Kidney glomerular epithelial cell (primary cell): ENCODE data around the gene LGALS12.

Source experiments
- DNase-seq: peaks from one replicate; lab custom pipeline; 2025; lab: John Stamatoyannopoulos, UW

LGALS12 gene, protein sequence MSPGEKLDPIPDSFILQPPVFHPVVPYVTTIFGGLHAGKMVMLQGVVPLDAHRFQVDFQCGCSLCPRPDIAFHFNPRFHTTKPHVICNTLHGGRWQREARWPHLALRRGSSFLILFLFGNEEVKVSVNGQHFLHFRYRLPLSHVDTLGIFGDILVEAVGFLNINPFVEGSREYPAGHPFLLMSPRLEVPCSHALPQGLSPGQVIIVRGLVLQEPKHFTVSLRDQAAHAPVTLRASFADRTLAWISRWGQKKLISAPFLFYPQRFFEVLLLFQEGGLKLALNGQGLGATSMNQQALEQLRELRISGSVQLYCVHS

DNA sequence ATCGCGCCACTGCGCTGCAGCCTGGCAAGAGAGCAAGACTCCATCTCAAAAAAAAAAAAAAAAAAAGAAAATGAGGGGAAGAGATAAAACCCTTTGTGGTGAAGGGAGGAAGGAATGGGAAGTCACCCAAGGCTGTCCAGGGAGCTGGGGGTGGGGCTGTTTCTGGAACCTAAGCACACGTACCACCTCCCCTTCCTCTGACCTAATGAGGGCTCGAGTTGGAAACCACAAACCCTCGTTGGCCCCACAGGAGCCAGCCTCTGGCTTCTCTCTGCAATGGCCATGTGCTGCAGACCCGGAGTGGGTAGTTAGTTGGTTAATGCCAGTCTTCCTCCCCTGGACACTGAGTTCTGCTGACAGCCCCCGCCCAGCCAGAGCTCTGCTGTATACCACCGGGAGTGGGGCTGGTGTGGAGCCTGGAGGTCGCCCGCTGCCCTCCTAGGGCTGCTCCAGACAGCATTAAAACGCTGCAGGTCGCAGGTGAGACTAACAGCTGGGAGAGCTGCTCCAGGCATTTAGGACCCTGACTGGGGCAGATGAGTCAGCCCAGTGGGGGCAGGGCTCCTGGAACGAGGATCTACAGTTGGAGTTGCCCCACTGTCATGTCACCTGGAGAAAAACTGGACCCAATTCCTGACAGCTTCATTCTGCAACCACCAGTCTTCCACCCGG, at the start of gene LGALS12:
Gene LGALS12, plus strand, starts transcription at position 228 of the 672 bp plus-strand sequence. Its CDS starts 375 bp downstream, at position 603.
- no peak for DNase-seq

DNA sequence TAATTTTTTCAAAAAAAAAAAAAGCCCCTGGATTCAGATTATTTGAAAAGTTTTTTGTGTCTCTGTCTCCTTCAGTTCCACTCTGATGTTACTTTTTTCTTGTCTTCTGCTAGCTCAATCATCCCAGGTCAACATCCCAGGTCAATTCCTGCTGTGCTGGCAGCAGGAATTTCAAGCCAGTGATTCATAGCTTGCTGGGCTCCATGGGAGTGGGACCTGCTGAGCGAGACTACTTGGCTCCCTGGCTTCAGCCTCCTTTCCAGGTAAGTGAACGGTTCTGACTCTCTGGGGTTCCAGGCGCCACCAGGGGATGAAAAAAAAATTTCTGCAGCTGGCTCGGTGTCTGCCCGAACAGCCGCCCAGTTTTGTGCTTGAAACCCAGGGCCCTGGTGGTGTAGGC, 46.3 kb upstream of the LGALS12 start:
- DNase-seq, result peak; percentile 33

DNA sequence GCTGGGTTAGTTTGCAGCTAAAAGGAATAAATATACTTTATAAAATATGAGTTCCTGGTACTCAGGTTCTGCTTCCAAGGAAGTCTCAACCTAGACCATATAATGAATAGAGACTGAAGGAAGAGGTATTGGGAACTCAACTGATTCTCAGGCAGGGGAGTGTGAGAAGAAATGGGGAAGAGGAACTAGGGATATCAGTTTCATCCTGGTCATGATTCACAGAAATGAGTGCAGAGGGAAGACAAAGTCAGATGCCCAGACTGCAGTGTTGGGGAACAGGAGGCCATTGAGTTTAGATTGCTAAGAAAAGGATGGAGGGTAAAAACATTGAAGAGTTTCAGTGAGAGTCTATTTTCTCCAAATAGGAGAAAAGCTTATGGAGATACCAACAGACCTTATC, 43.7 kb upstream of the LGALS12 start:
- no peak for DNase-seq

DNA sequence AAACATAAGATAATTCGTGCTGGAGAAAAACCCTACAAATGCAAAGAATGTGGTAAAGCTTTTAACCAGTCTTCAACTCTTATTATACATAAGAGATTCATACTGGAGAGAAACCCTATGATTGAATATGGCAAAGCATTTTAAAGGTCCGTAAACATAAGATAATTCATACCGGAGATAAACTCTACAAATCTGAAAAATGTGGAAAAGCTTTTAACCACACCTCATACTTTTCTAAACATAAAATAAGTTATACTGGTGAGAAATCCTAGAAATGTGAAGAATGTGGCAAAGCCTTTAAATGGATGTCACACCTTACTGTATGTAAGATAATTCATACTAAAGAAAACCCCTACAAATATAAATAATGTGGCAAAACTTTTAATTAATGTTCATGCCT, 35.6 kb upstream of the LGALS12 start:
- DNase-seq, result no peak

DNA sequence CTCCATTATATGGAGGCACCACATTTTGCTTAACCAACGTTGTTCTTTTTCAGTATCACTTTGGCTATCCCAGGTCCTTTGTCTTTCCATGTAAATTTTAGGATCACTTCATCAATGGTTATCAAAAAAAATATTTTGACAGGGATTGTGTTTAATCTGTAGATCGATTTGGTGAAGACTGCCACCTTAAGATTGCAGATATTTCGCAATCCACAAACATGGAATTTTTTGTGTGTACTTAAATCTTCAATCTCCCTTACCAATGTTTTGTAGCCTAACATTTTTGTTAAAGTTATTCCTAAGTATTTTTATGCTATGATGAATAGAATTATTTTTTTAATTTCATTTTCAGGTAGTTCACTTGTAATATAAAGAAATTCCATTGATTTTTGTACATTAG, 33.5 kb upstream of the LGALS12 start:
- no peak for DNase-seq

DNA sequence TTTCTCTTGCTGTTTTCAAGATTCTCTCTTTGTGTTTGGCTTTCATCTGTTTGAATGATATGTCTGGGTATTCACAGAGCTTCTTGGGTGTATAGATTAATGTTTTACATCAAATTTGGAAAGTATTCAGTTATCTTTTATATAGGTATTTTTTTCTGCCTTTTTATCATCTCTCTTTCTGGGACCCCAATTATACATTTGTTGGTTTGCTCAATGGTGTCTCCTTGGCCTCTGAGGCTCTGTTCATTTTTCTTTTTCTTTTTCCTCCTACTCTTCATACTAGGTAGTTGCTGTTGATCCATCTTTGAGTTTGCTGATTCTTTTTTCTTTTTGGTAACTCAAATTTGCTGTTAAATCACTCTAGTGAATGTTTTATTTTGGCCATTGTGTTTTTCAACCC, 29.3 kb upstream of the LGALS12 start:
- no peak for DNase-seq

DNA sequence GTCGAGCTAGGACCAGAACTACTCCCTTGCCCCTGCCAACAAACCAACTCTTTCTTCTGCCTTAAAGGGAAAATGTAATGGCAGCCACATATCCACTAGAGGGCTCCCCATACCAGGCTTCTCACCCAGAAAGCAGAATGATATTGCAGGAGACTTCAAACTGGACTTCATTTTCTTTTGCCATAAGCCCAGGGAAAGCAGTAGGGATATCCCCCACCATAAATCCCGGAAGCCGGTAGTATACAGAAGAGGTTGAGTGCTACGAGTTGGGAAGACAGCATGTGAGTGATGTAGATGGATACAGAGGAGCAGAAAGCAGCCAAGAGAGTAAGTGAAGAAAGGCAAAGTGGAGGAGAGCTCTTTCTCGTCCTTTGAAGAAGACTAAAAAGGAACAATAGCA, 27.0 kb upstream of the LGALS12 start:
- DNase-seq, result peak; percentile 82

DNA sequence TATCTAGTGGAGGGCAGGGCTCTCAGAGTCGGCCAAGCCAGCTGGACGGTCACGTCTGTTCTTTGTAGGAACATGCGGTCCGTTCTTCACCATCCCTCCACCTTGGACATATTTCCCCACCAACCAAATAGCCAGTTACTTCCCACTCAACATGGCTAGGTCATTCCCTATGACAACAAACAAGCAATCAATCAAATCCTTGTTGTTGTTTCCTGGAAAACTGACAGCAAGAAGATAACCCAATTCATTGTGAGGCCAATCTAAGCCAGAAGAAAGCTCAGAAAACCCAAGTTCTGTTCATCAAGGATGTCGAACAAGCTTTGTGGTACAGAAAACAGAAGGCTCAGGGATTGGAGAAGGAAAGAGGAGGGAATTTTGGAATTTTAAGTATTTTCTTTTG, 25.8 kb upstream of the LGALS12 start:
- DNase-seq, result no peak

DNA sequence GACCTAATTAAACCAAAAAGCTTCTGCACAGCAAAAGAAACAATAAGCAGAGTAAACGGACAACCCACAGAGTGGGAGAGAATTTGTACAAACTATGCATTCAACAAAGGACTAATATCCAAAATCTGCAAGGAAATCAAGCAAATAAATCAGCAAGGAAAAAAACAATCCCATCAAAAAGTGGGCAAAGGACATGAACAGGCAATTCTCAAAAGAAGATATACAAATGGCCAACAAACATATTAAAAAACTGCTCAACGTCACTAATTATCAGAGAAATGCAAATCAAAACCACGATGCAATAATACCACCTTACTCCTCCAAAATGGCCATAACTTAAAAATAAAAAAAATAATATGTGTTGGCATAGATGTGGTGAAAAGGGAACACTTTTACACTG, 20.1 kb upstream of the LGALS12 start:
- no peak for DNase-seq

DNA sequence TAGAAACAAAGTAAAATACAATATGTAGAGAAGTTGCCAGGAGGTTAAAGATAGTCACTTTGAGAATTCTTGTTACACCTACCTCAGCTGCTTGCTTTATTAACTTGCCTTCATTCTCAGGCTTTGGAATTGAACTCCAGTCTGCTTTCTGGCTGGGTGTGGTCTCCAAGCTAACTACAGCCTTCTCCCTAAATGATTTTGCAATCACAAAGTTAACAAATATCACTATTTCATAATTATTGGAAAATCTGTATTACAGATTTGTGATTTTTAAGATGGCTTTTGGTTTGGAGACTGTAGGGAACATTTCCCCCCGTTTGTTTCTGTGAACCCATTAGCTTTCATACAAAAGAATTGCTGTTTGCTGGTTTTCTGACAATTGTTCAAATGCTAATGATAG, 17.1 kb upstream of the LGALS12 start:
- no peak for DNase-seq

DNA sequence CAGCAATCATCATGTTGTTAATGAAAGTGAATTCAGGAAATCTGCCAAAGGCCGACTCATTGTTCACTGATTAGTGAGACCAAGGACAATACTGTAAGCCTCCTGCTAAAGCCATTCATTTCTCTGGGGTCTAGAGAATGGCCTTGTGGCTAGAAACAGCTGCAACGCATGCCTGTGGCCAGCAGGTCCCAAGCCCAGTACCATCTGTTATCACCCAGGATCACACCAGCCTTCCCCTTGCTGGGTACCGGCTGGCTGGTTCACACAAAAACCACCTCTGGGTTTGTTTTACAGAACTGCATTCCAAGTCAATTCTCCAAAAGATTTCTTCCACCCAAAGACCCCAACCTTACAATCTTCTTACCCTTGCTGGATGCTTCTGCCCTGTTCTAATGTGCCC, 16.0 kb upstream of the LGALS12 start:
- DNase-seq, result no peak

DNA sequence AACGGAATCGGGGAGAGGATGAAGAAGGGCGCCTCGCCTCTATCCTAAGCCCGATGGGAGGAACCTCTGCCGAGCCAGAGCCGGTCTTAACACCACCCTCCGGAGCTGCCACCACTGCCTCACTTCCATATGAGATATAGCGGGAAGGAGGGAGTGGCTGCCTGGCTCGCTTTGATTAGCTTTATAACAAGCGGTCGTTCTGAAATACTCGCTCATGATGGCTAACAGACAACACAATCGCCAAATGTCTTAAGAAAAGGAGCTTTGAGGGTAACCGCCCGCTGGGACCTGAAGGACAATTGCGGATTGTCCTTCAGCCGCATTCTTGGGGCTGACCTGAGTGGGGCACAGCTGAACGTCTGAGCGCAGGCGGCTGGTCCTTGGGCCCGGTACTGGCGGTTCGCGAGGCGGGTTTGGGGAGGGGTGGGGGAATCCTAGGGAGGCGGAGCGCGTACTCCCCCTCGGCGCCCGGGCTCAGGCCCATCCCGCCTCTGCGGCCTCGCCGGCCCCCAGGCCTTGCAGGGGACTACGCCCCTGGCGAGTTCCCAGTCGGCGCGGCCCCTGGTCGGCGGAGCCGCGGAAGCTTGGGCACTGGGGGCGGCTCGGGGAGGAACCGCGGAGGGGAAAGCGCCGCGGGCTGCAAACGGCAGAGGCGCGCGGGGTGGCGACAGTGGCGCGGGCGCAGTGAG, 15.2 kb upstream of the LGALS12 start, which contains the start of gene PLAAT5:
Gene PLAAT5, minus strand, starts transcription at position 617 of the 689 bp plus-strand sequence. Its CDS starts 133 bp downstream, at position 484.
- no peak for DNase-seq

DNA sequence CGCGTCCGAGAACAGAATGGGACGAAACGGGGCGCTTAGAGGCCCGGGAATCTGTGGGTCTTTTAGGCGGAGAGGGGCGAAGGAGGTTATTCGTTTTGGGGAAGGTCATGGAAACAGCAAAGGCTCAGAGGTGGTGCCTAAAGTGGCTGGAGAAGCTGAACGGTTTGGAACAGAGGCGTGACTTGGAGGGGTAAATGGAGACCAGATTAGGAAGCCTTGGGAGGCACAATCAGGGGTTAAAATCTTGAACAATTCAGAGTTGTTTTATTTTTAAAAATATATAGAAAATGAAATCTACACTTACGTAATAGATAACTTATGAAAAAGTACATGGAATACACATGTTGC, 14.7 kb upstream of the LGALS12 start:
- no peak for DNase-seq

DNA sequence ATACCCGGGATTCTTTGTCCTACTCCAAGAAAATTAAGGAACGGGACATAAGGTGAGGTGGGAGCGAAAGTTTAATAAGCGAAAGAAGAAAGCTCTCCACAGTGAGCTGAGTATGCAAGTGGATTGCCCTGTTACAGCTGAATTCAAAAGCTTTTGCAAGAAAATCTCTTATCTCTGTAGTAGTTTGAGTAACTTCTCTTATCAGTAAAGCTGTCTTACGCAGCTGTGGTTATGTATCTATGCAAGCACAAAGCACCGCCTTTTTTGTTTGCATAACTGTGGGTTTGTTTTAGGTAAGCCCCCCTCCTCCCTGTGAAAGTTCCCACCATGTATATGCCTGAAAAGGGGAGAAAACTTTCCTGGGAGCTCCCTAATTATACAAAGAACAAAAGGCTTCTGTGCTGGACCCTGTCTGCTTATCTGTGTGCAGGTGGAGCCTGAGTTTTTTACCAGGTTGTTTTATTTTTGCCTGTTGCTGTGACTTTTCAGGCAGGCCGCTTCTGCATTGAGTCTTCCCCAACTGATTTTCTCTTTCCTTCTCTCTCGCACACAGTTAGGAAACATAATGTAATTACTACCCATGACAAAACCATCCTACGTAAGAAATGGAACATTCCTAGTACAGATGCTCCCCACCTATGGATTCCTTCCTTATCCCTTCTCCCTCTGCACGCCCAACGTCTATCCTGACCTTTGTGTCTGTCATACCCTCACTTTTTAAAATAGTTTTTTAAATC, 14.1 kb upstream of the LGALS12 start:
- DNase-seq, result no peak

DNA sequence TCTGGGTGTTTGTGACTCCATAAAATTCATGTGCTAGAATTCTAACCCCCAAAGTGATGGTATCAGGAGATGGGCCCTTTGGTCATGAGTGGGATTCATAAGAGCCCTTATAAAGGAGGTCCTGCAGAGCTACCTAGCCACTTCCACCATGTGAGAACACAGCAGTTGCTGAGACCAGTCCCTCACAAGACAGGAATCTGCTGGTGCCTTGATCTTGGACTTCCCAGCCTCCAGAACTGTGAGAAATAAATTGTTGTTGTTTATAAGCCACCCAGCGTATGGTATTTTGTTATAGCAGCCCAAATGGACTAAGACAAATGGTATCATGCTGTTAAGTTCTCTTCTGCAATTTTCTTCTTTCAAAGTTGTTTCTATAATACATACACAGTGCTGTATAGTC, 13.4 kb upstream of the LGALS12 start:
- DNase-seq, result no peak

DNA sequence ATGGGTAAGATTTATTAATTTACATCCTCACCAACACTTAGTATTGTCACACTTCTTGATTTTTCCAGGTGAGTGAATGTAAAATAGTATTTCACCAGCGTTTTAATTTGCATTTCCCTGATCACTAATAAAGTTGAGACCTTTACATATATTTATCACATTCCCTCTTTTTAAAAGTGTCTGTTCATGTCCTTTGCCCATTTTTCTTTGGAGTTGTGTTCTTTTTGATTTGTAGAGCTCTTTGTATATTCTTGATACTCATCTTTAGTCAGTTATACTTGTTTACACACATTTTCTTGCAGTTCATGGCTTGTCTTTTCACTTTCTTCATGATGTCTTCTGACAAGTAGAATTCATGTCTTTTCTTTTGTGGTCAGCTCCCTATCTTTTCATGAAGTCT, 12.8 kb upstream of the LGALS12 start:
- DNase-seq, result no peak

DNA sequence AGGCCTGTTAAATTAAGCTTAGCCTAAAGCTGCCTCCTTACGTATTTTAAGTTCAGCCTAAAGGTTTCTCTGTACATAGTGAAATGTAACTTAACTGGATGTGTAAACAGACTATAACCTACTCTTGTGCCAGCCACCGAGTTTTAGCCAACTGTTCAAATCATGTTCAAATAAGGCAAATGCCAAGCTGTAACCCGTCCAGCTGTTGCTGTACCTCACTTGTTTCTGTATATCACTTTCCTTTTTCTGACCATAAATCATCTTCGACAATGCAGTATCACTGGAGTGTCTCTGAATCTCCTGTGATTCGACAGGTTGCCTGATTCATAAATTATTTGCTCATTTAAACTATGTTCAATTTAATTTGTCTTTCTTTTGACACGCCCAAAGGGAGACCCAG, 10.9 kb upstream of the LGALS12 start:
- DNase-seq, result no peak

DNA sequence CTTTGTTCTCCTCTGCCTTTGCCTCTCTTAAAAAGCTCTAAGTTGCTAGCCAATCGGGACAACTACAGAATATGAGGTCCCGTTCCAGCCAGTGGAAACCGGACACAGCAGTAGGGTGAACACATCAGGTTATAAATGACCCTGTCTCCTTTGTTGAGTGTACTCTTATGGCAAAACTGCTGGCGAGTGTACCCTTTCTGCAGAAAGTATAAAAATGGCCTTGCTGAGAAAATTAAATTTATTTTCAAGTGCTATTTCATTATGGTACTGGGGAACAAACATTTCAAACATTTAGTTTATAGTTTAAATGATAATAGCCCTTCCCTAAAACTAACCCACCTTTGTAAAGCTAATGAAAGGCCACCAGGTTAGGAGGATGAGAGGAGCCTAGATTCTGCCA, 6.0 kb upstream of the LGALS12 start:
- DNase-seq, result no peak

DNA sequence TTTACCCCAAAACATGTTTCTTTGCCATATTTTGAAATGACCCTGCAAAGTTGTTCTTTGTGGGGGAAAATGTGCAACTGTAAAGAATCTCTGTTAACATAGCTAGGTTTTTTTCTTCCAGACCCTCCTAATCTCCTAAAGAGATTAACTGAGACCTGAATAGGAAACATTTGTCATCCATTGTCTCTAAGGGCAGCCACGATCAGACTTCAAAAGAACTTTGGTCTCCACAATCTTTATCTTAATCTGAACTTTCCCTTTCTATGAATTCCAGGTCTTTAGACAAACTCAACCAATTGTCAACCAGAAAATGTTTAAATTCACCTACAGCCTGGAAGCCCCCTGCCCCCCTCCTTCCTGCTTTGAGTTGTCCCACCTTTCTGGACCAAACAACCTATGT, 4.6 kb upstream of the LGALS12 start:
- no peak for DNase-seq

DNA sequence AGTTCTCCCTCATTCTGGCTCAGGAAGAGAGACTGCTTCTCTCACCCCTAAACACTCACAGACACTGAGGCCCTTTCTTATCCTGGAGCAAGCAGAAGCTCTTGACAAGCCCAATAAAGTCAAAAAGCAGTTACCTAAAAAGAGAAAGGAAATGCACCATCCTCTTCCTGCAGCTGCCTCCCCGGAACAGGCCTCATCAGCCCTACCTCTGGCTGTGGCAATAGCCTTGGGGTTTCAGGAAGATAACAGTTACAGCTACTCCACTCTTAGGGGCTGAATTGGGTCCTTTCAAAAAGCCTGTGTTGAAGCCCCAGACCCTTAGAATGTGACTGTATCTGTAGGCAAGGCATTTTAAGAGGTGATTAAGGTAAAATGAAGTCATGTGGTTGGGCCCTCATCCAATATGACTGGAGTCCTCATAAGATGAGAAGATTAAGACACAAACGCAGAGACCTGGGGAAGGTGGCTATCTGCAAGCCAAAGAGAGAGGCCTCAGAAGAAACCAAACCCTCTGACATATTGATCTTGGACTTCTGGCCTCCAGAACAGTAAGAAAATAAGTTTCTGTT, 3.5 kb upstream of the LGALS12 start:
- DNase-seq, result no peak

DNA sequence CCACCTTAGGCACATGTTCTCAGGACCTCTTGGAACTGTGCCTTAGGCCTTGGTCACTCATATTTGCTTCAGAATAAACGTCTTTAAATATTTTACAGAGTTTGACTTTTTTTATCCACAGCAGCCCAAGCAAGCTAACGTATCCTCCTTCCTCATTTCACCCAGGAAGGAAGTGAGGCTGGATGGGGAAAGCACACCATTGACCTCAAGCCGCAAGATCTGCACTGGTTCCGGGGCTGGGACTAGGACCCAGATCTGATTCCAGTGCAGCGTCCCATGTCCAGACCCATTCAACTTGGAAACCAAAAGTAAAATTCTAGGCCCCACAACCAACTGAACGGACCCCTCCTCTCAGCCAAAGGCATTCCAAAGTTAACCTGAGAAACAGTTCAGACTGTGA, 2.4 kb upstream of the LGALS12 start:
- no peak for DNase-seq

DNA sequence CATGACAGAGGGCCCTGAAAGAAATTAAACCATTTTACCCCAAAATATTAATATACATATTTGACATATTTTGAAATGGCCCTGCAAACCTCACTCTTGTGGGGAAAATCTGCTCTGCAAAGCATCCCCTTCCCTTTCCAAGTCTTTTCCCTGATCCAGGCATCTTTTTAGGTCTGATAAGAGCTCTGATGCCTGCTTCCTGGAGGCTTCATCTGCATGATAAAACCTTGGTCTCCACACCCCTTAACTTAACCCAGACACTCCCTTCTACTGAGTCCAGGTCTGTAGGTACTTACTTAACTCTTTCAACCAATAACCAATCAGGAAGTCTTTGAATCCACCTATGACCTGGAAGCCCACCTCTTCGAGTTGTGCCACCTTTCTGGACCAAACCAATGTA, 1.8 kb upstream of the LGALS12 start:
- DNase-seq, result no peak
